Suppressor macrophage (primary cell): ENCODE measurements around the gene TAF11L14.

Experiments
- DNase-seq, 4 experiments: peaks; one replicate each; pipeline ENCODE4 v3.0.0-alpha.2; 2020 to 2022

TAF11L14 gene

DNA sequence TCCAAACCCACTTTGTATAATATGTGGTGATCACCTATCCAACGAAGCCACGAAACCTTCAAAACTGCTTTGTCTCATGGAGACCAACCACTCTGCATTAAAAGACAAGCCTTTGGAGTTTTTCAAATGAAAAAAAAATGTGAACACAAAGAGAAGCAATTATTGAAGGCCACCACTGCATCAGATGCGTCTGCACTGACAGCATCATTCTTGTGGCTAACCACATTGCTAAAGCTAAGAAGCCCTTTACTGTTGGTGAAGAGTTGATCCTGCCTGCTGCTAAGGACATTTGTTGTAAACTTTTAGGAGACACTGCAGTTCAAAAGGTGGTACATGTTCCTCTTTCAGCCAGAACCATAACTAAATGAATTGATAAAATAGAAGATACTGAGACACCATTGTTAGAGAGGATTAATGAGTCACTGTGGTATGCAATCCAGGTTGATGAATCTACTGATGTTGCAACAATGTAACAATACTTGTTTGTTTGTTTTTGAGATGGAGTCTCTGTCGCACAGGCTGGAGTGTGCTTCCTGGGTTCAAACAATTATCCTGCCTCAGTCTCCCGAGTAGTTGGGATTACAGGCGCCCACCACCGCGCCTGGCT lies 45.4 kb downstream of the TAF11L14 start:
- no peak for DNase-seq

GRCh38 chr5:17680737-17681136 lies 46.5 kb downstream of the TAF11L14 start:
- DNase-seq = no peak
